ENCODE results near the gene TKT.

The TKT gene

DNA sequence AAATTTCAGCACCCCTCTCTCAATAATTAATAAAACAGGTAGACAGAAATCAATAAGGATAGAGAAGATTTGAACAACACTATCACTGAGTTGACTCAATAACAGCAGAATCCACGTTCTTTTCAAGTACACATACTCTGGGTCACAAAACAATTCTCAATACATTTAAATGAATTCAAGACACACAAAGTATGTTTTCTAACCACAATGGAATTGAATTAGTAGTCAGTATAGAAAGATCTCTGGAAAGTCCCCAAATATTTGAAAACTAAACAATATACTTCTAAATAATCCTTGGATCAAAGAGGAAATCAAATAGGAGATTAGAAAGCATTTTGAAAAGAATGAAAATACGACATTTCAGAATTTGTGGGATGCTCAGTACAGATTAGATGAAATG lies 40.0 kb downstream of the TKT start:
- peaks cover 4% of the 10 kb centered on the region for H3K4me1 ChIP-seq (ENCODE audit: control insufficient read depth, insufficient read depth, low read length)

DNA sequence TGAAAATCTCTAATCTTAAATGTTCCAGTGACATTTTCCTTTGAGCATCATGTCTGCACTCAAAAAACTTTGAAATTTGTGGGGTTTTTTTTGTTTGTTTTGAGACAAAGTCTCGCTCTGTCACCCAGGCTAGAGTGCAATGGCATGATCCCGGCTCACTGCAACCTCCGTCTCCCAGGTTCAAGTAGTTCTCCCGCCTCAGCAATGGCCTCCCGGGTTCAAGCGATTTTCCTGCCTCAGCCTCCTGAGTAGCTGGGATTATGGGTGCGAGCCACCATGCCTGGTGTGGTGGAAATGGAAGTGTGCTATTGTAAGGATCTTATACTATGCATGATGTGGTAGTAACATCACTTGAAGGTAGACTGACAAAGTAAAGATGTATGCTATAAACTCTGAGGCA lies 42.5 kb downstream of the TKT start:
- no peaks in the 10 kb centered on the region for H3K36me3 ChIP-seq (ENCODE audit: control insufficient read depth in 2 of 2, insufficient read depth in 2 of 2, low read length in 2 of 2)
- H3K9me3 ChIP-seq (ENCODE audit: control insufficient read depth in 2 of 2, low read length in 2 of 2), result no peaks in the 10 kb centered on the region
- H3K4me3 ChIP-seq (ENCODE audit: low read length in 2 of 2), result no peak overlapping the region
- no peak overlapping the region for H3K27ac ChIP-seq (ENCODE audit: low read length)
- H3K4me1 ChIP-seq (ENCODE audit: control insufficient read depth, insufficient read depth, low read length), result no peaks in the 10 kb centered on the region
- peaks cover 0 to 2% of the 10 kb centered on the region in 2 donors for H3K27me3 ChIP-seq (ENCODE audit: control insufficient read depth in 1 of 2, insufficient read depth in 2 of 2, low read length in 2 of 2)
- H3K9ac ChIP-seq (ENCODE audit: low read length in 2 of 2), result no peak overlapping the region

More for the DNA sequence above, 40.0 kb downstream of the TKT start:
- Histone ChIP-seq H3K9me3 (ENCODE audit: control insufficient read depth in 2 of 2, low read length in 2 of 2) (no peaks in the 10 kb centered on the region), H3K27ac (ENCODE audit: low read length) (no peak overlapping the region), H3K27me3 (ENCODE audit: control insufficient read depth in 1 of 2, insufficient read depth in 2 of 2, low read length in 2 of 2) (peaks cover 0 to 2% of the 10 kb centered on the region in 2 donors), H3K4me3 (ENCODE audit: low read length in 2 of 2) (no peak overlapping the region), H3K36me3 (ENCODE audit: control insufficient read depth in 2 of 2, insufficient read depth in 2 of 2, low read length in 2 of 2) (no peaks in the 10 kb centered on the region), H3K9ac (ENCODE audit: low read length in 2 of 2) (no peak overlapping the region)

DNA sequence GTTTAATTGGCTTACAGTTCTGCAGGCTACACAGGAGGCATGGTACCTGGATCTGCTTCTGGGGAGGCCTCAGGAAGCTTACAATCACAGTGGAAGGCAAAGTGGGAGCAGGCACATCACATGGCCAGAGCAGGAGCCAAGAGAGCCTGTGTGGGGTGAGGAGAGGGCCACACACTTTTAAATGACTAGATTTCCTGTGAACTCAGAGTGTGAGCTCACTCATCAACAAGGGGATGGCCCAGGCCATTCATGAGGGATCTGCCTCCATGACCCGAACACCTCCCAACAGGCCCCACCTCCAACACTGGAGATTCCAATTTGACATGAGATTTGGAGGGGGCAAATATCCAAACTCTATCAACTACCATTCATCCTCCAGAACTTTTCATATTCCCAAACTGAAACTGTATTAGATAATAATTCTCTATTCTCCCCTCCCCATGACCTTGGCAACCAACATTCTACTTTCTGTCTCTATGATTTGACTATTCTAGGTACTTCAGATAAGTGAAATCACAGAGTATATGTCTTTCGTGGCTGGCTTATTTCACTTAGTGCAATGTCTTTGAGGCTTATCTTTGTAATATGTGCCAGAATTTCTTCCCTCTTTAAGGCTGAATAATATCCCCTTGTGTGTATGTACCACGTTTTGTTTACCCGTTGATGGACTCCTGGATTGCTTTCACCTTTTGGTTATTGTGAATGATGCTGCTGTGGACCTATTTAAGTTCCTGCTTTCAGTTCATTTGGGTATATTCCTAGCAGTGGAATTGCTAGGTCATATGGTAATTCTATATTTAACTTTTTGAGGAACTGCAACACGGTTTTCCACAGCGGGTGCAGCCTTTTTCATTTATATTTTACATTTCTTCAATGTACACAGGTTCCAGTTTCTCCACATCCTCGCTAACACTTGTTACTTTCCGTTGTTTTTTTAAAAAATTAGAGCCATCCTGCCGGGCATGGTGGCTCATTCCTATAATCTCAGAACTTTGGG lies 43.8 kb downstream of the TKT start:
- Histone ChIP-seq H3K4me3 (ENCODE audit: low read length in 2 of 2) (no peak overlapping the region), H3K9ac (ENCODE audit: low read length in 2 of 2) (no peak overlapping the region), H3K27me3 (ENCODE audit: control insufficient read depth in 1 of 2, insufficient read depth in 2 of 2, low read length in 2 of 2) (no peaks in the 10 kb centered on the region), H3K27ac (ENCODE audit: low read length) (no peak overlapping the region), H3K9me3 (ENCODE audit: control insufficient read depth in 2 of 2, low read length in 2 of 2) (no peaks in the 10 kb centered on the region), H3K4me1 (ENCODE audit: control insufficient read depth, insufficient read depth, low read length) (no peaks in the 10 kb centered on the region), H3K36me3 (ENCODE audit: control insufficient read depth in 2 of 2, insufficient read depth in 2 of 2, low read length in 2 of 2) (no peaks in the 10 kb centered on the region)

DNA sequence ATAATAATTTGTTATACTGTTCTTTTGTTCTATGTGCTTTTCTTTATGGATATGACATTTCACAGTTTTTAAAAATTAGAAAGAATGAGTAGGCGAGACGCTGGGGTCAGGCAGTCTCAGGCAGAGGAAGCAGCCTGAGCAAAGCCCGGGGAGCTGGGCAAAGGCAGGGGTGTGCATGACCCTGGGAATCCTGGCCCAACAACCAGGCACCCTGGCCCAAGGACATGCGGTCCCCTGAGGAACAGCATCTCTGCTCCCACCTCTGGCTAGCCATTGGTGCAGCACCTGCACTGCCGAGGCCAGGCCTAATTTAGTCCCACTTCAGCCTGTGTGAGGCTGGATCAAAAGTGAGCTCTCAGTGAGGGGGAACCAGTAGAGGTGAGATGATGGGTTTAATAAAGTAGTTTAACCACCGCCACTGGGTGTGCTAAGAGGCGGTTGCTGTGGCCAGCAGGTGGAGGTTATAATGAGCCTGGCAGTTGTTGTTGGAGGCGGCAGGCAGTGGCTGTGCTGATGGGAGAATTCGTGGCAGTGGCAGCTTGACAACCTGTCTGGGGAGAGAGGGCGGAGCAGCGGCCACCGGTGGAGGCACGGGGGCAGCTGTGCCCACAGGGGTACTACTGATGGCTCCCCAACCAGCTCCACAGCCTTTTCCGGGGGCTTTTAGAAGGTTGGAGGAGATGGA lies 53.3 kb downstream of the TKT start:
- no peaks in the 10 kb centered on the region for H3K36me3 ChIP-seq (ENCODE audit: control insufficient read depth in 2 of 2, insufficient read depth in 2 of 2, low read length in 2 of 2)
- no peaks in the 10 kb centered on the region for H3K9me3 ChIP-seq (ENCODE audit: control insufficient read depth in 2 of 2, low read length in 2 of 2)
- H3K27ac ChIP-seq (ENCODE audit: low read length), result no peak overlapping the region
- no peak overlapping the region for H3K4me3 ChIP-seq (ENCODE audit: low read length in 2 of 2)
- peaks cover 0 to 3% of the 10 kb centered on the region in 2 donors for H3K27me3 ChIP-seq (ENCODE audit: control insufficient read depth in 1 of 2, insufficient read depth in 2 of 2, low read length in 2 of 2)
- H3K4me1 ChIP-seq (ENCODE audit: control insufficient read depth, insufficient read depth, low read length), result no peaks in the 10 kb centered on the region
- H3K9ac ChIP-seq (ENCODE audit: low read length in 2 of 2), result no peak overlapping the region

DNA sequence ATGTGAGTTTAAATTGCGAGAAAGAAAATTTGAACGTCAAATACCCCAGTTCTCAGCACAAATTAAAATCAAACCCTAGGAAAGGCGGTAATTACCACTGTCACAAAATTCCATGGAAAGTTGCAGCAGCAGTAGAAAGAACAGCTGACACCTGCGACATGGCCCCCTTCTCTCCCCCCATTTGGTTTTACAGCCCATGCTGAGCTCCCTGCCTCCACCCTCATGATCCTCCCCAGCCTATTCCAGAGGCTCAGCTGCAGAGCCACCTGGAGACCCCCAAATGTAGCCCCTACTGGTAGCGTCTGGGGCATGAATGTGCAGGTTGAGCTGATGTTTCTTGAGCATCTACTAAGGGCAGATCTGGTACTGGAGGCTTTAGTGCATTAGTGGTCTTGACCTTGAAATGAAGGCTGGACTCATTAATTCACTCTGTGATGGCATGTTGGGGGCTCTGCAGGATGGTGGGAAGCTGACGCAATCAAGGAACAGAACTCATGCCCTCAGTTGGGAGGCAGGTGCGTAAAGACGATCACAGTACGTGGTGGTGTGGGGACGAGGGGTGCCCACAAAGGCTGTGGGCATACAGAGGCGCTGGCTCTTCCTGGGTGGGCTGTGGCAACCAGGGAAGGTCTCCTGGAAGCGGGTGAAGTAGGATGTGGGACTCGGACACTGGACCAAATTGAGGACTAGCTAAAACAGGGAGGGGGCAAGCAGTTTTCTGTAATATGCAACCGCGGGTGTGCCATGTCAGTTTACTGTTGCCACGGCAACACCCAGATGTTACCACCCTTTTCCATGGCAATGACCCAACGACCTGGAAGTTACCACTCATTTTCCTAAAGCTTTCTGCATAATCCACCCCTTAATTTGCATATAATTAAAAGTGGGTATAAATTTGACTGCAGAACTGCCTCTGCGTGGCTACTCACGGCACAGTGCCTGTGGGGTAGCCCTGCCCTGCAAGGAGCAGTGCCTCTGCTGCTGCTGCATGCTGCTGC lies 55.0 kb downstream of the TKT start:
- Histone ChIP-seq H3K9me3 (ENCODE audit: control insufficient read depth in 2 of 2, low read length in 2 of 2) (no peaks in the 10 kb centered on the region), H3K27me3 (ENCODE audit: control insufficient read depth in 1 of 2, insufficient read depth in 2 of 2, low read length in 2 of 2) (peaks cover 0 to 3% of the 10 kb centered on the region in 2 donors), H3K4me3 (ENCODE audit: low read length in 2 of 2) (no peak overlapping the region), H3K4me1 (ENCODE audit: control insufficient read depth, insufficient read depth, low read length) (peaks cover under 1% of the 10 kb centered on the region), H3K27ac (ENCODE audit: low read length) (no peak overlapping the region), H3K36me3 (ENCODE audit: control insufficient read depth in 2 of 2, insufficient read depth in 2 of 2, low read length in 2 of 2) (no peaks in the 10 kb centered on the region), H3K9ac (ENCODE audit: low read length in 2 of 2) (no peak overlapping the region)

DNA sequence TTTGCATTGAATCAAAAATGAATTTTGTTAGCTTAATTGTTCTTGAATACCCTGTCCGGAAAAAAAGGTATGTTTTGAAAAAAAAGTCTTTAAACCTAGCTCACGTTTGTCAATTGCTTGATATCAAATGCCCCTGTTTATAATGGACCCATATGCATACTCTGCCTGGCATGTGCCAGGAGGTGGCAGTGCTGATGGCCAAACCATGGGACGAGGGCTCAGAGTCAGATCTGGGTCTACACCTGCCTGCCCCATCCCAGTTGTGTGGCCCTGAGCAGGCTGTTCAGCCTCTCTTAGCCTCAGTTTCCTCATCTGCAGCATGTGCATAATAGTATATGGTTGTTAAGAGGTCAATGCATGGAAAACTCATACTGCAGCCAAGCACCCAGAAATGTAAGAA lies 56.0 kb downstream of the TKT start:
- Histone ChIP-seq H3K4me3 (ENCODE audit: low read length in 2 of 2) (no peak overlapping the region), H3K36me3 (ENCODE audit: control insufficient read depth in 2 of 2, insufficient read depth in 2 of 2, low read length in 2 of 2) (no peaks in the 10 kb centered on the region), H3K27ac (ENCODE audit: low read length) (no peak overlapping the region), H3K9ac (ENCODE audit: low read length in 2 of 2) (no peak overlapping the region), H3K9me3 (ENCODE audit: control insufficient read depth in 2 of 2, low read length in 2 of 2) (no peaks in the 10 kb centered on the region), H3K4me1 (ENCODE audit: control insufficient read depth, insufficient read depth, low read length) (peaks cover 8% of the 10 kb centered on the region), H3K27me3 (ENCODE audit: control insufficient read depth in 1 of 2, insufficient read depth in 2 of 2, low read length in 2 of 2) (peaks cover 0 to 3% of the 10 kb centered on the region in 2 donors)

DNA sequence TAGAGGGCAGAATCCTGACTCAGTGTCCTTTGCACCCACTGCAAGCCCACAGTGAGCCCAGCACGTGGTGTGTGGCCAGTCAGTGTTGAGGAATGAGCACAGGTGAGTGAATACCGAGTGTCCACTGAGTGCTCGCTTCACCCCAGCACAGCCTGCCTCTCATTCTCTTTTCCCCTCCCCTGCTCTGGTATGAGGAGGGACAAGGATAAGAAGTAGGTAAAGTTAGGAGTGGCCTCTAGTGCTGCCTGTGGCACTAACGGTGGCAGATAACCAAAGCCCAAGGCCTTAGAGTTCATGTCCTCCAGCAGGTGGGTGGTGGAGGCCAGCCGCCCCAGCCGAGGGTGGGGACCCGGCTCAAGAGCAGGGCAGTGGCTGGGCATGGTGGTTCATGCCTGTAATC lies 56.8 kb downstream of the TKT start:
- Histone ChIP-seq H3K9ac (ENCODE audit: low read length in 2 of 2) (no peak overlapping the region), H3K27me3 (ENCODE audit: control insufficient read depth in 1 of 2, insufficient read depth in 2 of 2, low read length in 2 of 2) (peaks cover 0 to 3% of the 10 kb centered on the region in 2 donors), H3K4me1 (ENCODE audit: control insufficient read depth, insufficient read depth, low read length) (peaks cover 17% of the 10 kb centered on the region), H3K36me3 (ENCODE audit: control insufficient read depth in 2 of 2, insufficient read depth in 2 of 2, low read length in 2 of 2) (no peaks in the 10 kb centered on the region), H3K27ac (ENCODE audit: low read length) (no peak overlapping the region), H3K9me3 (ENCODE audit: control insufficient read depth in 2 of 2, low read length in 2 of 2) (no peaks in the 10 kb centered on the region), H3K4me3 (ENCODE audit: low read length in 2 of 2) (no peak overlapping the region)

DNA sequence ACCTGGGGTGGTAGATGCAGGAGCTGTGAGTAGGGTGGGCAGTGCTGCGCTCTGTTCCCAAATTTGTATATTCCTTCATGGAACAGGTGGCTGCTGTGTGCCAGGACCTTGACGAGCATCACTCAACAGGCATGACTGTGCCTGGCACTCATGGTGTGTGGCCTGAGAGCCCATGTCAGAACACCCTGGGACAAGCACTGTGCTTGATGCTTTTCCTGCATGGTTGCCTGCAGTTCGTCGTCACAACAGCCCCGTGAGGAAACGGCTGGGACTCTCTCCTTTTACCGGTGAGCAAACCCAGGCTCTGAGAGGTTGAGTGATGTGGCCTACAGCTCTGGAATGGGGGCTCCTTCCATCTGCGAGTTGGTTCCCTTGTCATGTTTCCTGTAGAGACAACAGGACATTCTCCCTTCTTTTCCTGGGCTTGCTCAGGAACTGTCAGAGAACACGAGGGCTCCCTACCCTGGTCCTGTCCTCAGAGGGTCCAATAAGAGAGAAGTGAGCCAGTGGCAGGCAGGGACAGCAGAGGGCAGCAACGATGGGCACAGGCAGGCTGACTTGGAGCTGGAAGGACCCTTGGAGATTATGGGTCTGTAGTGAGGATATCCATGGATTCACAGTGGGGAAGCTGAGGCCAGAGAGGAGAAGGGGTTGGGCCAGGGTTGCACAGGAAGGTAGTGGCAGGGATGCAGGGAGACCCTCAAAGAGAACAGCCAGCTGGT lies 57.4 kb downstream of the TKT start:
- Histone ChIP-seq H3K36me3 (ENCODE audit: control insufficient read depth in 2 of 2, insufficient read depth in 2 of 2, low read length in 2 of 2) (no peaks in the 10 kb centered on the region), H3K4me3 (ENCODE audit: low read length in 2 of 2) (no peak overlapping the region), H3K27ac (ENCODE audit: low read length) (no peak overlapping the region), H3K4me1 (ENCODE audit: control insufficient read depth, insufficient read depth, low read length) (peaks cover 23% of the 10 kb centered on the region), H3K9ac (ENCODE audit: low read length in 2 of 2) (no peak overlapping the region), H3K27me3 (ENCODE audit: control insufficient read depth in 1 of 2, insufficient read depth in 2 of 2, low read length in 2 of 2) (peaks cover 0 to 3% of the 10 kb centered on the region in 2 donors), H3K9me3 (ENCODE audit: control insufficient read depth in 2 of 2, low read length in 2 of 2) (no peaks in the 10 kb centered on the region)

DNA sequence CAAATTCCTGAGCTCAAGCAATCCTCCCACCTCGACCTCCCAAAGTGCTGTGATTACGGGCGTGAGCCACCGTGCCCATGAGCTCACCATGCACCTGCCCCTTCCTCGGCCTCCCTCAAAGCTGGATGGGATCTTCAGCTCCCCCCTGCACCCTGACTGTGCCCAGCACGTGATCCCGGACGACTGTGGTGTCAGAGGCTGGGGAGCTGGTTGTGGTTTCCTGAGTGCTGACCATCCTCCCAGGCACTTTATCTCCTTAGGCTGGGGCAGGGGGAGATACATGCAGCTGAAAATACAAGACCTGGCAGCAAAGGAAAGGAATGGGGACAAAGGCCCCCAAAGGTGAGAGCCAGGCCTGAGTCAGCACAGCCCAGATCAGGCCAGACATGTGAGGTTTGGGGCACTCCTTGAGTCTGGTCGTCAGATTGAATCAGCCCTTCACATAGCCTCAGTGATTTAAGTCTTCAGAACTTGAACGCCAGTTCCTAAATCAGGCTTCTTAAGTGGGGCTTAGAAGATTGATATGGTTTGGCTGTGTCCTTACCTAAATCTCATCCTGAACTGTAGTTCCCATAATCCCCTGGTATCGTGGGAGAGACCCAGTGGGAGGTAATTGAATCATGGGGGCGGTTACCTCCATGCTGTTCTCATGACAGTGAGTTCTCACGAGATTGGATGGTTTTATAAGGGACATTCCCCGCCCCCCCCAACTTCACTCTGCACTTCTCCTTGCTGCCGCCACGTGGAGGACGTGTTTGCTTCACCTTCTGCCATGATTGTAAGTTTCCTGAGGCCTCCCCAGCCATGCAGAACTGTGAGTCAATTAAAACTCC lies 59.0 kb downstream of the TKT start:
- H3K27ac ChIP-seq (ENCODE audit: low read length), result no peak overlapping the region
- no peaks in the 10 kb centered on the region for H3K9me3 ChIP-seq (ENCODE audit: control insufficient read depth in 2 of 2, low read length in 2 of 2)
- H3K27me3 ChIP-seq (ENCODE audit: control insufficient read depth in 1 of 2, insufficient read depth in 2 of 2, low read length in 2 of 2), result peaks cover 0 to 3% of the 10 kb centered on the region in 2 donors
- H3K4me1 ChIP-seq (ENCODE audit: control insufficient read depth, insufficient read depth, low read length), result peaks cover 29% of the 10 kb centered on the region
- H3K4me3 ChIP-seq (ENCODE audit: low read length in 2 of 2), result no peak overlapping the region
- peaks cover 0 to 3% of the 10 kb centered on the region in 2 donors for H3K36me3 ChIP-seq (ENCODE audit: control insufficient read depth in 2 of 2, insufficient read depth in 2 of 2, low read length in 2 of 2)
- H3K9ac ChIP-seq (ENCODE audit: low read length in 2 of 2), result no peak overlapping the region

Data from stomach smooth muscle (tissue), 2 donors.